Rectal smooth muscle tissue (tissue), 1 donor: Measurements from ENCODE around the gene CNTN4.
"Not testable (repeated sequence)": the region's sequence is repeated elsewhere in the genome, so short reads cannot be mapped to it uniquely, and the experiment has no call there.

Experiments
- H3K27ac ChIP-seq: one replicate; pipeline ENCODE4 v1.7.0; 2013; ENCODE audit warnings: low read depth, low read length, inconsistent platforms
- H3K27me3 ChIP-seq: one replicate; pipeline ENCODE4 v1.7.0; 2013; ENCODE audit warnings: low read length; ENCODE audit not compliant: control insufficient read depth, insufficient read depth
- H3K36me3 ChIP-seq: one replicate; pipeline ENCODE4 v1.7.0; 2013; ENCODE audit warnings: low read length; ENCODE audit not compliant: control insufficient read depth, insufficient read depth
- H3K4me1 ChIP-seq: one replicate; pipeline ENCODE4 v1.7.0; 2013; ENCODE audit warnings: low read length; ENCODE audit not compliant: control insufficient read depth, insufficient read depth
- H3K4me3 ChIP-seq: one replicate; pipeline ENCODE4 v1.7.0; 2013; ENCODE audit warnings: low read length
- H3K9ac ChIP-seq: one replicate; pipeline ENCODE4 v1.7.0; 2013; ENCODE audit warnings: low read length

The CNTN4 gene

DNA sequence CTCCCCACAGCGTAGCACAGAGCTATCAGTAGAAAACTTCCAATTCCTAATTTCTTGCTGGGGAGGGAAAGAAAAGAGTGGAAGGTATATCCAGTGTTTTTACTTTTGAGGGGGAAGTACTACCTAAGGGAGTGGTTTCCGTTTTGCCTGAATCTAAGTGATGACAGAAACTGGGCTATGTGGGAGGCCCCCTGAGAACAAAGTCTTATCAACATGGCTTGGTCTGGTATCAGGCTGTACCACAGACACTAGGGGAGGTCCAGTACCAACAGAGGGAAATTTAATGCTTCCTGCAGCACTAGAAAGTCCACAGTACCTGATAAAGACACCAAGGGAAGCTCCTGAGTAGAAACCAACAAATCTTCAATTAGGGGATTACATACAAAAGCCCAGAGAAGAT lies 812.3 kb downstream of the CNTN4 start:
- Histone ChIP-seq H3K27ac (no peak overlapping the region), H3K4me3 (no peak overlapping the region), H3K36me3 (no peaks in the 10 kb centered on the region), H3K9ac (no peak overlapping the region), H3K27me3 (no peaks in the 10 kb centered on the region), H3K4me1 (no peaks in the 10 kb centered on the region)

DNA sequence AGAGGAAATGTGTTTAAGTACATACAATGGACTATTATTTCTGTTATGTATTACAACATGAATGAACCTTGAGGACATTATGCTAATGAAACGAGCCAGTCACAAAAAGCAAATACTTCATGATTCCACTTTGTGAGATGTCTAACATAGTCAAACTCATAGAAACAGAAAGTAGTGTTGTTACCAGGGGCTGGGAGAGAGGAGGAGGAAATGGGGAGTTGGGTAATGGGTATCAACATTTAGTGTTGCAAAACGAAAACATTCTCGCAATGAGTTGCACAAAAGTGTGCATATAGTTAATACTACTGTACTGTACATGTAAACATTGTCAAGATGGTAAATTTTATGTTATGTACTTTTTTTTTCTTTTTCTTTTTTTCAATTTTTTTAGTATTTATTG lies 817.2 kb downstream of the CNTN4 start:
- no peaks in the 10 kb centered on the region for H3K4me1 ChIP-seq
- no peak overlapping the region for H3K27ac ChIP-seq
- no peaks in the 10 kb centered on the region for H3K27me3 ChIP-seq
- no peak overlapping the region for H3K9ac ChIP-seq
- H3K4me3 ChIP-seq: no peak overlapping the region
- no peaks in the 10 kb centered on the region for H3K36me3 ChIP-seq

DNA sequence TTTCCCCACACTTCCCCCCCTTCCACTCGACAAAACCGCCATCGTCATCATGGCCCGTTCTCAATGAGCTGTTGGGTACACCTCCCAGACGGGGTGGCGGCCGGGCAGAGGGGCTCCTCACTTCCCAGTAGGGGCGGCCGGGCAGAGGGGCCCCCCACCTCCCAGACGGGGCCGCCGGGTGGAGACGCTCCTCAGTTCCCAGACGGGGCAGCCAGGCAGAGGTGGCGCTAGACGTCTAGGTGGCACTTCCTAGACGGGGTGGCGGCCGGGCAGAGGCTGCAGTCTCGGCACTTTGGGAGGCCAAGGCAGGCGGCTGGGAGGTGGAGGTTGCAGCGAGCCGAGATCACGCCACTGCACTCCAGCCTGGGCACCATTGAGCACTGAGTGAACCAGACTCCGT lies 818.0 kb downstream of the CNTN4 start:
- not testable (repeated sequence) for H3K27me3 ChIP-seq, H3K9ac ChIP-seq, H3K4me1 ChIP-seq, H3K36me3 ChIP-seq, H3K4me3 ChIP-seq, H3K27ac ChIP-seq

GRCh38 chr3:2920103-2920502 lies 821.4 kb downstream of the CNTN4 start:
- no peak overlapping the region for H3K4me3 ChIP-seq
- H3K36me3 ChIP-seq: no peaks in the 10 kb centered on the region
- no peaks in the 10 kb centered on the region for H3K4me1 ChIP-seq
- H3K27me3 ChIP-seq: no peaks in the 10 kb centered on the region
- H3K9ac ChIP-seq: no peak overlapping the region
- H3K27ac ChIP-seq: no peak overlapping the region

DNA sequence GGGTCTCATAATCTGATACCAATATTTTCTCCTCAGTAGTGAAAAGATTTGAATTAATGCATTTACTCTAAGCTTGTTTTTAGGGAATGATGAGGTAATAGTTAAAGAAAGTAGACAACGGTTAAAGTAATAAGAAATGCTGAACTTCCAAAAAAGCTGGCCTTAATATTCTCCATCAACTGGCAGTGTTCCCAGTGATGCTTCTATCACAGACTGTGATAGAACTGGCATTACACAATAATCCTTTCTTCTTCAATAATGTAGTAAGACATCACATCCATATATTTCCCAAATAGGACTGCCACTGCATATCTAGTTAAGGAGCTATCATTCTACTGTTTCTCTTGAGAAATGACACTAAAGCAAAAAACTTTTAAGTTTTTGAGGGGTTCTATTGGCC lies 822.8 kb downstream of the CNTN4 start:
- no peak overlapping the region for H3K4me3 ChIP-seq

DNA sequence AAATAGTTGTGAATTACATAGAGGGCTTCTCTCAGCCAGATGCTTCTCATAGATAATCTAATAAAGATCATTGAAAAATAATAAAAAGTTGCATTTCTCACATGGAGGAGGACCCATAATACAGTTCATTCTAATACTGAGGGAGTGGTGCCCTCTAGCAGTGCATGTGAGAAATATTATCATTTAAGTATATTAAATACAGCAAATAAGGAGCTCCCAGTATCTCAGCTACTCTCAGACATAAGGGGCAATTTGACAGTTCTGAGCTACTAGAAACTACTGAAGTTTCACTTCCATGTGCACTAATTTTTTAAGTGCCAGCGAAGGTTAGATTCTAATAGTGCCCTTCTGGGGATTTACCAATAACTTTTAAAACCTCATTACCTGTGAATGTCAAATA lies 823.2 kb downstream of the CNTN4 start:
- Histone ChIP-seq H3K9ac (no peak overlapping the region), H3K27ac (no peak overlapping the region), H3K36me3 (no peaks in the 10 kb centered on the region)

More for the DNA sequence above, 822.8 kb downstream of the CNTN4 start:
- H3K27ac ChIP-seq: no peak overlapping the region
- H3K36me3 ChIP-seq: no peaks in the 10 kb centered on the region
- no peaks in the 10 kb centered on the region for H3K4me1 ChIP-seq
- no peaks in the 10 kb centered on the region for H3K27me3 ChIP-seq
- no peak overlapping the region for H3K9ac ChIP-seq

DNA sequence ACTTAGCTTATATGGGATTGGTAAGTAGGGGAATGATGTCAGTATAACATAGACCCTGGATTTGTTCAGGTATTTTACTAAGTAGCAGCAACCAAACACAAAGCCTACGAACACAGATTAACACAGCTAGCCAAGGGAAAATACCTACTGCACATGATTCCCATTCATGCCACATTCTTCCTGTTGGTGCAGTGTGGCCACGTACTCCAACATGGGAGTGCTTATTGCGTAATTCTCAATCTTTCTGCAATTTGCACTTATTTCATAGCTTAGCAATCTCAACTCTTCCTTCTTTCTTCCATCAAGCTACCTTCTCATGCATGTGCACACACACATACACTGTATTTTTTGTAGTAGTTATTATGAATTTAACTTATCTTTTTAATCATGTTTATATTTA lies 824.7 kb downstream of the CNTN4 start:
- no peaks in the 10 kb centered on the region for H3K36me3 ChIP-seq
- no peak overlapping the region for H3K4me3 ChIP-seq
- H3K27me3 ChIP-seq: no peaks in the 10 kb centered on the region
- H3K9ac ChIP-seq: no peak overlapping the region
- H3K27ac ChIP-seq: no peak overlapping the region
- no peaks in the 10 kb centered on the region for H3K4me1 ChIP-seq

More for the DNA sequence above, 823.2 kb downstream of the CNTN4 start:
- Histone ChIP-seq H3K4me1 (no peaks in the 10 kb centered on the region), H3K4me3 (no peak overlapping the region), H3K27me3 (no peaks in the 10 kb centered on the region)

GRCh38 chr3:2927259-2927658 lies 828.6 kb downstream of the CNTN4 start:
- no peak overlapping the region for H3K9ac ChIP-seq
- H3K4me3 ChIP-seq: no peak overlapping the region
- no peaks in the 10 kb centered on the region for H3K36me3 ChIP-seq
- H3K27ac ChIP-seq: no peak overlapping the region
- no peaks in the 10 kb centered on the region for H3K27me3 ChIP-seq
- no peaks in the 10 kb centered on the region for H3K4me1 ChIP-seq

- no peaks in the 10 kb centered on the region for H3K4me1 ChIP-seq
- H3K27me3 ChIP-seq: no peaks in the 10 kb centered on the region
- H3K27ac ChIP-seq: no peak overlapping the region
- H3K4me3 ChIP-seq: no peak overlapping the region
- no peaks in the 10 kb centered on the region for H3K36me3 ChIP-seq
- no peak overlapping the region for H3K9ac ChIP-seq
Measured at GRCh38 chr3:2929574-2929973, 830.9 kb downstream of the CNTN4 start.

GRCh38 chr3:2931265-2931664 lies 832.6 kb downstream of the CNTN4 start:
- Histone ChIP-seq H3K36me3 (no peaks in the 10 kb centered on the region), H3K4me1 (no peaks in the 10 kb centered on the region), H3K27ac (no peak overlapping the region), H3K9ac (no peak overlapping the region), H3K27me3 (no peaks in the 10 kb centered on the region), H3K4me3 (no peak overlapping the region)

DNA sequence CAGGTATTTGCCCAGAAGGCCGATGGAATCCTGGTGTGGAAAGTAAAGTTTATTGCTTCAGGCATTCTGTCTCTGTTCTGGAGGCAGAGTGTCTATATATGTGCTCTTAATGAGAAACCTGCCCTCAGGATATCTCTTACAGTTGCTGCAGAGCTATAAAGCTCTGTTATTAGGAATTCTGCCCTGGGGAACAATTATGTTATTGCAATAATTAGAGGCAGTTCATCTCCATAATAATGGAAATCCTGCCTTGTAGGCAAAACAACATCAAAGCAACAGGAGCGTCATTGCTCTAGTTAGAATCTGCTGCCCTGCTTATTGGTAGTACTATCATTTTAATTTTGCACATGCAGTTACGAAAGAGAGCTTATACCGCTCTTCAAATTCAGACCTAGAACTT lies 835.9 kb downstream of the CNTN4 start:
- Histone ChIP-seq H3K27ac (no peak overlapping the region), H3K36me3 (no peaks in the 10 kb centered on the region), H3K9ac (no peak overlapping the region), H3K4me3 (no peak overlapping the region), H3K27me3 (no peaks in the 10 kb centered on the region), H3K4me1 (no peaks in the 10 kb centered on the region)

- Histone ChIP-seq H3K4me1 (no peaks in the 10 kb centered on the region), H3K27ac (no peak overlapping the region), H3K9ac (no peak overlapping the region), H3K27me3 (no peaks in the 10 kb centered on the region), H3K36me3 (no peaks in the 10 kb centered on the region), H3K4me3 (no peak overlapping the region)
Measured at GRCh38 chr3:2937055-2937454, 838.4 kb downstream of the CNTN4 start.

- no peak overlapping the region for H3K4me3 ChIP-seq
- no peak overlapping the region for H3K9ac ChIP-seq
- H3K36me3 ChIP-seq: no peaks in the 10 kb centered on the region
- H3K4me1 ChIP-seq: no peaks in the 10 kb centered on the region
- H3K27me3 ChIP-seq: no peaks in the 10 kb centered on the region
- no peak overlapping the region for H3K27ac ChIP-seq
Measured at GRCh38 chr3:2937592-2937991, 838.9 kb downstream of the CNTN4 start.

DNA sequence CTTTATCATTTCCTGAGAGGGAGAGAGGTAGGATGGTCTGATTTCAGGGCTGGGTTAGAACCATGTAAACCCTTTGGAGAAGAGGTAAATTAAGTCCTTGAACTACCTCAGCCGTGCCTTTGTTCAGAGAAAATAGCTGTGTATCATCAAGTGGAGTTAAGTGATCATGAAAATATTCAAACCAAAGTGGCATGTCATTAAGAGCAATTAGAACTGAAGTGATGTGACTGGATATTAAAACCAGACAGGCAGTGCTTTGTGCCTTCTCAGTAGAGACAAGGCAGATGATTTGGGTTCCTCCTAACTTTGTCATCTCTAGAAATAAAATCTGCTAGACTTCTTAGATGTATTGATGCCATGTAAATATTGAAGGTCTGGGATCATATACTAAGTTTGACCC lies 840.0 kb downstream of the CNTN4 start:
- Histone ChIP-seq H3K27ac (no peak overlapping the region), H3K9ac (no peak overlapping the region), H3K36me3 (no peaks in the 10 kb centered on the region), H3K4me1 (no peaks in the 10 kb centered on the region), H3K4me3 (no peak overlapping the region), H3K27me3 (no peaks in the 10 kb centered on the region)
